ENCODE results near the gene NRG3. TPM values are rescaled to one million over a fixed set of nuclear protein-coding genes. Genes with fewer than 3 reads are reported as not detected.

Gene NRG3
- total RNA-seq, 1 donor: not detected

DNA sequence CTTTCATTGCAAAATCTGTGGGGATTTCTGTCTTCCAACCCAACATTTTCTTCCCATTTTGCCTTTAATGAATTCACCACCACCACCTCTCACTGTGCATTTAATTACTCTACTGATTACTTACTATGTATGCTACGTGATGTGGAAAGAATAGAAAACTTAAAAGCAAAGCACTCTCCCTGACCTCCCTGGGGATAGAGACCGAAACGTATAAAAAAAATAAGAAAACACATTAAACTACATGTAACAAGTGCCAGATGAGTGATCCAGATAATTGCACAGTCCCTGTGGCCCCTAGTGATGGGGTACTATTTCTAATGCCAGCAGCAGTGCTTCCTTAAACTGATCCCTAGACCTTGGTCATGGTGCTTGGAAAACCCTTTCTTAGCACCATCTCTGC lies 478.4 kb downstream of the NRG3 start:
- no peak for DNase-seq (ENCODE audit: low read depth in 2 of 3, low spot score in 2 of 3)

DNA sequence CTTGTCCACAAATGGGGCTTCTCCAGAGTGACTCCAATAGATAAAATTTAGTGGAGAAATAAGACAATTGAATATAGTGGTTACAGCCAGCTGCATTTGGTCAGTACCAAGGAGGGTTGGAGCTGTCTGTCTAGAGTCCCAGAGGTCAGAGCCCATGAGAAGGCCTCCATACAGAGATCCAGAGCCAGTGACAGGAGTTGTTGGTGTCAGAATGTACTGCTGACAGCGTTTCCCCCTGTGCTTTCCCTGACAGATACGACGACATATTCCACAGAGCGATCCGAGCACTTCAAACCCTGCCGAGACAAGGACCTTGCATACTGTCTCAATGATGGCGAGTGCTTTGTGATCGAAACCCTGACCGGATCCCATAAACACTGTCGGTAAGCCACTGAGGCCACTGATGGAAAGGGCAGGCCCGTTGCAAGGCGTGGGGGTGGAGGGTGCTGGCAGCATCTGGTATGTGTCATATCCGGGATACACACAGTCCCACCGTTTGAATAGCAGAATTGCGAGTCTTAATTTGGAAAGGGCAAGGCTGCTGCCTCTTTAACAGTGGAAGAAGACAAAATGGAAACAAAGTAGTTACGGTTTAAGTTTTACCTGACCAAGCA lies 483.6 kb downstream of the NRG3 start:
- no peak for DNase-seq (ENCODE audit: low read depth in 2 of 3, low spot score in 2 of 3)

- no peak for DNase-seq (ENCODE audit: low read depth in 2 of 3, low spot score in 2 of 3)
Measured at GRCh38 chr10:82361256-82361655, 486.3 kb downstream of the NRG3 start.

DNA sequence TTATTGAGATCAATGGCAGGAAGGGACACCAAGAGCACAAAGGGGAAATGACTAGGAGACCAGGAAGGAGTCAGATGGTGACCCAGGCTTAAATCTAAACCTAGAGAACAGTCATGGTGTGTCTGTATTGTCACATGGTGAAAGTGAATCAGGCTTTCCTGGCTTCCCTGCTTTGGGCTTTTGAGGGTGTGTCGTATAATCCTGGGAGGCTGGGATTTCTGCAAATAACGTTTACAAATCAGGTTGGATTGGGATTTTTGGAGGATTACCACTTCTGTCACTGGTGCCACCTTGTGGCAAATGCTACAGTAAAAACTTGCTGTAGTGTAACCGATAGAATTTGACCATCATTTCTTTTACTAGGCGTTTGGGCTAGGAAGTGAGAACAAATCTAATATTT lies 502.6 kb downstream of the NRG3 start:
- DNase-seq (ENCODE audit: low read depth in 2 of 3, low spot score in 2 of 3): no peak

- no peak for DNase-seq (ENCODE audit: low read depth in 2 of 3, low spot score in 2 of 3)
Measured at GRCh38 chr10:82378146-82378545, 503.2 kb downstream of the NRG3 start.

- no peak for DNase-seq (ENCODE audit: low read depth in 2 of 3, low spot score in 2 of 3)
Measured at GRCh38 chr10:82383350-82383749, 508.4 kb downstream of the NRG3 start.

- DNase-seq (ENCODE audit: low read depth in 2 of 3, low spot score in 2 of 3): no peak
Measured at GRCh38 chr10:82390866-82391658, 516.1 kb downstream of the NRG3 start.

- no peak for DNase-seq (ENCODE audit: low read depth in 2 of 3, low spot score in 2 of 3)
Measured at GRCh38 chr10:82391971-82392370, 517.0 kb downstream of the NRG3 start.

DNA sequence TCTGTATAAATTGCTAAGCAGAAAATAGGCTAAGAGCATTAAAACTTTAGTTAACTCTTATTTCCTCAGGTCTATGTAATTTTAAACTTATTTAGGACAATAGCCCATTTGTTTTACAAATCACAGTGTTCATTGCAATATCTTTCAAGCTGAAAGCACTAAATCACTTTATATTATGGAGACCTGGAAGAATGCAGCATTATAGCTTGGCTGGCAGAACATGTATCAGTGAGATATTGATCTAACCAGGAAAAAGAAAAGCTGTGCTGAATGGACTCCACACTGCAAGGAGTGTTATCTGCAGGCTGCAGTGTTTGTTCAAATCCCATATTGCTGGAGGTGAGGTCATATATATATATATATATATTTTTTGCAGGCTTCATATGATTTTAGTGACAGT lies 517.5 kb downstream of the NRG3 start:
- DNase-seq (ENCODE audit: low read depth in 2 of 3, low spot score in 2 of 3): no peak

DNA sequence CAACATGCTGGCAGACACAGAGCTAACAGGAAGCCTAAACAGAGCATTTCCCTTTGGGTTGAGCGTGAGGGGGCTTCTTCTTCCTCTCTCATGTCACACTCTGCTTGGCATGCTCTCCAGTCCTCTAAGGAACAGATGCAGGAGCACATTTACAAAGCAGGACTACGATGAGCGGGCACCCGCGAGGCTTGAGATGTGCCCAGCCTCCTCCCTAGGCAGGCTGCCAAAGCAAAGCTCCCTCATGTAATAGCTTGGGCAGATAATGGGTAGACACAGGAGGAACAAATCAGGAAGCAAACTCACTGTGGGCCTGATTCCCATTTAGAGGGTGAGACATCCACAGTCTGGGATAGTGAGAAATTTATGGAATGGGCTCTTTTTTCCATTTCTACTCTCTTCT lies 519.1 kb downstream of the NRG3 start:
- DNase-seq (ENCODE audit: low read depth in 2 of 3, low spot score in 2 of 3): no peak

- DNase-seq (ENCODE audit: low read depth in 2 of 3, low spot score in 2 of 3): no peak
Measured at GRCh38 chr10:82394987-82395386, 520.0 kb downstream of the NRG3 start.

DNA sequence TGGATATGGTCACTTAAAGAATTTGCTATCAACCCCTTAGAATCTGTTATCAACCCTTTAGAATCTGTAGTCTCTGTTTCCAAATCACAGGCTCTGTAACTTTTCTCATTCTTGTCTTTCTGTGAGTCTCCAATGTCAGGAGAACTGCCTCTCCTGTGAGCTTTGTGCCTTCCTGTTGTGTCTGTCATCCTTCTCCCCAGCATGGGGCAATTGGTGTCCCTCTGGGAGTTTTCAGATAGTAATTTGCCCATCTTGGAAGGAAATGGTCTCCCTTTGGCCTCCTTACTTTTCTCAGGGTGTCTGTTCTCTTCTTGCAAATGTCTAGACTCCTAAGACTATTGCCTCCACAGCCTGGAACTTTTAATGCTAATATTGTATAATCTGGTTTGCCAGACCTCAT lies 521.9 kb downstream of the NRG3 start:
- DNase-seq (ENCODE audit: low read depth in 2 of 3, low spot score in 2 of 3): no peak

- DNase-seq (ENCODE audit: low read depth in 2 of 3, low spot score in 2 of 3): no peak
Measured at GRCh38 chr10:82397854-82398253, 522.9 kb downstream of the NRG3 start.

- DNase-seq (ENCODE audit: low read depth in 2 of 3, low spot score in 2 of 3): no peak
Measured at GRCh38 chr10:82399850-82400249, 524.9 kb downstream of the NRG3 start.

DNA sequence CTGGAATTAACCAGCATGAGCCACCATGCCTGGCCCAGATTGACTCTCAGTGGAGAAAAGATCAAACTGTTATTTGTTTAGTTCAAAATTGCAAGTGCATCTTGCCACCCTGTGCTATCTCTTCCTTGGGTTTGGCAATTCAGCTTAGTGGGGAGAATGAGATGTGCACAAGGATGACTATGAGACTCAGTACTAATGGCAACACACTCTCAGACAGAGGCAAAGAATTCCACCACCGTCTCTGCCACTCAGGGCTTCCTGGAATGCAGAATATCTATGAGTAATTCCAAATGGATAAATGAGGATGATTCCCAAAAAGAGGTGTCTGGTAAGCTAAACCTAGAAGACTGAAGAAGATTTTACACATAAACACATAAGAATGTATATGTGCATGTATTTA lies 525.8 kb downstream of the NRG3 start:
- DNase-seq (ENCODE audit: low read depth in 2 of 3, low spot score in 2 of 3): no peak

GRCh38 chr10:82402906-82403401 lies 528.0 kb downstream of the NRG3 start:
- no peak for DNase-seq (ENCODE audit: low read depth in 2 of 3, low spot score in 2 of 3)

DNA sequence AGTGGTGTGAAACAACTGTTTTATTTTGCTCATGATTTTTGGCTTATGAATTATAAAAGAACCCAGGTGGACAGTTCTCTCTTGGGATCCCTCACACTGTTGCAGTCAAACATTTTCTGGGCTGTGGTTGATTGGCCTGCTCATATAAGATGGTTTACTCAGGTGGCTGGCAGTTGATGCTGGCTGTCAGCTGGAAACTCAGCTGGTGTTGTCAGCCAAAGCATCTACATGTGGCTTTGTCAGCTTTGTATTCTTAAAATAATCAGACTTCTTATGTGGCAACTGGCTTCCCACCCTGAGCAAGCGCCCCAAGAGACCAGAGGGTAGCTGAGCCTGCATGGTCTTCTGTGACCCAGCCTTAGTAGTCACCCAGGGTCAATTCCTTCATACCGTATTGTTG lies 534.7 kb downstream of the NRG3 start:
- no peak for DNase-seq (ENCODE audit: low read depth in 2 of 3, low spot score in 2 of 3)

- no peak for DNase-seq (ENCODE audit: low read depth in 2 of 3, low spot score in 2 of 3)
Measured at GRCh38 chr10:82411416-82411815, 536.4 kb downstream of the NRG3 start.

- no peak for DNase-seq (ENCODE audit: low read depth in 2 of 3, low spot score in 2 of 3)
Measured at GRCh38 chr10:82420001-82420400, 545.0 kb downstream of the NRG3 start.

- no peak for DNase-seq (ENCODE audit: low read depth in 2 of 3, low spot score in 2 of 3)
Measured at GRCh38 chr10:82429302-82429701, 554.3 kb downstream of the NRG3 start.

- no peak for DNase-seq (ENCODE audit: low read depth in 2 of 3, low spot score in 2 of 3)
Measured at GRCh38 chr10:82438277-82438676, 563.3 kb downstream of the NRG3 start.

- DNase-seq (ENCODE audit: low read depth in 2 of 3, low spot score in 2 of 3): no peak
Measured at GRCh38 chr10:82440775-82441174, 565.8 kb downstream of the NRG3 start.

Measured in hematopoietic multipotent progenitor cell (in vitro differentiated cells).